HCEC 1CT (cell line): ENCODE results near the gene HOXC5.

Experiments used
- DNase-seq: peaks from one replicate; pipeline ENCODE4 v3.0.0-alpha.2; 2017

HOXC5 gene

GRCh38 chr12:54021432-54022013, 11.3 kb upstream of the HOXC5 start:
- DNase-seq, result no peak

- no peak for DNase-seq
Observed at GRCh38 chr12:54022960-54023884, 9.6 kb upstream of the HOXC5 start.

- DNase-seq, result no peak
Observed at GRCh38 chr12:54024127-54024526, 8.7 kb upstream of the HOXC5 start.

GRCh38 chr12:54024581-54025305, 8.1 kb upstream of the HOXC5 start:
- DNase-seq, result no peak

- DNase-seq, result no peak
Observed at GRCh38 chr12:54025499-54026405, 7.1 kb upstream of the HOXC5 start.

GRCh38 chr12:54026640-54027441, 6.0 kb upstream of the HOXC5 start:
- no peak for DNase-seq

GRCh38 chr12:54027442-54027786, 5.4 kb upstream of the HOXC5 start:
- DNase-seq, result no peak

- DNase-seq, result peak; percentile 32
Observed at GRCh38 chr12:54028314-54029201, 4.3 kb upstream of the HOXC5 start, which contains the start of gene HOXC6. Gene HOXC6, plus strand, starts transcription at chr12:54028440. Its CDS starts 82 bp downstream, at chr12:54028522.

GRCh38 chr12:54029529-54030441, 3.1 kb upstream of the HOXC5 start:
- no peak for DNase-seq

- DNase-seq, result no peak
Observed at GRCh38 chr12:54030442-54030801, 2.4 kb upstream of the HOXC5 start.

- no peak for DNase-seq
Observed at GRCh38 chr12:54030889-54031471, 1.9 kb upstream of the HOXC5 start.

- no peak for DNase-seq
Observed at GRCh38 chr12:54031480-54031879, 1.4 kb upstream of the HOXC5 start.

GRCh38 chr12:54032086-54032619, 697 bp upstream of the HOXC5 start:
- no peak for DNase-seq

- no peak for DNase-seq
Observed at GRCh38 chr12:54033106-54033979, 493 bp downstream of the HOXC5 start.

- no peak for DNase-seq
Observed at GRCh38 chr12:54033980-54034784, 1.3 kb downstream of the HOXC5 start.

GRCh38 chr12:54034785-54035310, 2.0 kb downstream of the HOXC5 start:
- DNase-seq, result no peak
